SK-N-SH (cell line): Measurements from ENCODE around the gene CLSTN2. TPM values are rescaled to one million over a fixed set of nuclear protein-coding genes. Genes with fewer than 3 reads are reported as not detected.

Experiments
- CTCF ChIA-PET: fragments of 300-600, 350-600 bp; formaldehyde crosslinking; extraction: SDS; loops from one replicate; lab custom pipeline; 2021; lab: Yijun Ruan, JAX
- POLR2A ChIA-PET: fragments of 350-600 bp; sonication (Branson Sonifier 250); formaldehyde crosslinking; extraction: SDS; loops from one replicate; lab custom pipeline; 2020; ENCODE audit warnings: antibody characterized with exemption, inconsistent platforms; lab: Yijun Ruan, JAX
- DNase-seq: peaks from one replicate; pipeline ENCODE4 v3.0.0; 2012
- H2AFZ ChIP-seq: fragments of 200-600 bp; sonication (generic); 2 replicates; pipeline ENCODE4 v1.8.1; 2016; ENCODE audit warnings: antibody characterized with exemption, mild to moderate bottlenecking, low read depth
- H3F3A ChIP-seq: fragments of 200-600 bp; sonication (generic); replicated peaks from 2 replicates; pipeline ENCODE3; 2016; ENCODE audit warnings: antibody characterized with exemption, mild to moderate bottlenecking; ENCODE audit not compliant: insufficient read depth
- H3K27ac ChIP-seq, 2 experiments: fragments of 200-500 bp in 1 of 2; fragments of 200-600 bp in 1 of 2; sonication (Bioruptor generic) in 1 of 2; sonication (generic), shearing (Covaris generic) in 1 of 2; 2 replicates each; pipeline versions ENCODE4 v1.5.1 to v1.6.1; 2014 to 2016; ENCODE audit warnings: low read depth in 2 of 2, inconsistent platforms in 1 of 2, low read length in 1 of 2, mild to moderate bottlenecking in 1 of 2, mixed read lengths in 1 of 2
- H3K27me3 ChIP-seq: fragments of 200-600 bp; sonication (generic), shearing (Covaris generic); 2 replicates; pipeline ENCODE4 v1.6.1; 2016; ENCODE audit warnings: mixed run types; ENCODE audit not compliant: insufficient read depth
- H3K36me3 ChIP-seq, 2 experiments: fragments of 200-500 bp in 1 of 2; fragments of 200-600 bp in 1 of 2; sonication (Bioruptor generic) in 1 of 2; sonication (generic) in 1 of 2; replicated peaks in 1 of 2; 2 replicates each; pipeline versions ENCODE3 to v1.5.1; 2014 to 2016; ENCODE audit warnings: low read length in 1 of 2, mild to moderate bottlenecking in 1 of 2; ENCODE audit not compliant: insufficient read depth in 2 of 2, control insufficient read depth in 1 of 2
- H3K4me1 ChIP-seq, 2 experiments: fragments of 200-500 bp in 1 of 2; fragments of 200-600 bp in 1 of 2; sonication (Bioruptor generic) in 1 of 2; sonication (generic), shearing (Covaris generic) in 1 of 2; 2 replicates each; pipeline versions ENCODE4 v1.5.1 to v1.6.1; 2014 to 2016; ENCODE audit warnings: low read depth in 1 of 2, low read length in 1 of 2, mixed run types in 1 of 2; ENCODE audit not compliant: insufficient read depth in 2 of 2, control insufficient read depth in 1 of 2
- H3K4me2 ChIP-seq: fragments of 200-600 bp; sonication (generic), shearing (Covaris generic); 2 replicates; pipeline ENCODE4 v1.6.1; 2017; ENCODE audit warnings: mixed run types
- H3K4me3 ChIP-seq, 2 experiments: fragments of 200-500 bp in 1 of 2; fragments of 200-600 bp in 1 of 2; sonication (Bioruptor generic) in 1 of 2; sonication (generic), shearing (Covaris generic) in 1 of 2; 2 replicates each; pipeline versions ENCODE4 v1.5.1 to v1.8.1; 2014 to 2016; ENCODE audit warnings: low read depth in 2 of 2, inconsistent platforms in 1 of 2, low read length in 1 of 2, mild to moderate bottlenecking in 1 of 2, mixed read lengths in 1 of 2, moderate library complexity in 1 of 2
- H3K79me2 ChIP-seq: fragments of 200-600 bp; sonication (generic); 2 replicates; pipeline ENCODE4 v1.8.1; 2017; ENCODE audit warnings: mild to moderate bottlenecking; ENCODE audit not compliant: insufficient read depth
- H3K9ac ChIP-seq: fragments of 200-600 bp; sonication (generic); 2 replicates; pipeline ENCODE4 v1.6.1; 2017; ENCODE audit warnings: mixed run types
- H3K9me2 ChIP-seq: fragments of 200-600 bp; sonication (generic); 2 replicates; pipeline ENCODE4 v1.6.1; 2017; ENCODE audit warnings: mixed run types
- H3K9me3 ChIP-seq: fragments of 200-600 bp; sonication (generic); 2 replicates; pipeline ENCODE4 v1.6.1; 2017; ENCODE audit warnings: mixed run types, mild to moderate bottlenecking, moderate library complexity
- H4K20me1 ChIP-seq: fragments of 200-600 bp; sonication (generic); 2 replicates; pipeline ENCODE4 v1.6.1; 2017; ENCODE audit warnings: mild to moderate bottlenecking, mixed run types; ENCODE audit not compliant: insufficient read depth
- CTCF ChIP-seq: fragments of 200-600 bp; sonication (generic); IDR thresholded peaks from 2 replicates; pipeline ENCODE4 v1.6.1; 2017; ENCODE audit warnings: antibody characterized with exemption, mild to moderate bottlenecking, moderate library complexity
- EZH2phosphoT487 ChIP-seq: fragments of 200-600 bp; sonication (generic); IDR thresholded peaks from 2 replicates; pipeline ENCODE4 v1.6.1; 2017; ENCODE audit warnings: low read depth, mixed run types, mild to moderate bottlenecking, antibody characterized with exemption, moderate library complexity, borderline replicate concordance
- FOXJ3 ChIP-seq: sonication (generic); formaldehyde crosslinking; IDR thresholded peaks from 2 replicates; pipeline ENCODE4 v1.5.1; 2020; ENCODE audit warnings: mild to moderate bottlenecking, missing genetic modification reagents
- FOXM1 ChIP-seq: IDR thresholded peaks from 2 replicates; pipeline ENCODE4 v1.4.0; 2012; ENCODE audit warnings: low read depth, mild to moderate bottlenecking
- GABPA ChIP-seq: IDR thresholded peaks from 2 replicates; pipeline ENCODE4 v1.4.0; 2012; ENCODE audit warnings: low read depth, mild to moderate bottlenecking
- MEF2A ChIP-seq: IDR thresholded peaks from 2 replicates; pipeline ENCODE4 v1.4.0; 2012; ENCODE audit warnings: low read depth, borderline replicate concordance
- NFIC ChIP-seq: IDR thresholded peaks from 2 replicates; pipeline ENCODE4 v1.4.0; 2012; ENCODE audit warnings: borderline replicate concordance
- PBX3 ChIP-seq: IDR thresholded peaks from 2 replicates; pipeline ENCODE4; 2012
- POLR2AphosphoS5 ChIP-seq: IDR thresholded peaks from 2 replicates; pipeline ENCODE4 v1.6.1; 2012; ENCODE audit warnings: low read depth, low read length
- RAD21 ChIP-seq: IDR thresholded peaks from 2 replicates; pipeline ENCODE4 v1.6.1; 2012; ENCODE audit warnings: mild to moderate bottlenecking, low read length
- RCOR1 ChIP-seq: fragments of 150-350 bp; IDR thresholded peaks from 2 replicates; pipeline ENCODE4 v1.6.1; 2017; ENCODE audit warnings: antibody characterized with exemption, low read length
- RFX5 ChIP-seq: IDR thresholded peaks from 2 replicates; pipeline ENCODE4 v1.6.1; 2012; ENCODE audit warnings: mild to moderate bottlenecking, improper control_type of control experiment, low read length
- SIN3A ChIP-seq: IDR thresholded peaks from 2 replicates; pipeline ENCODE4 v1.6.1; 2012; ENCODE audit warnings: low read depth, mild to moderate bottlenecking, low read length, moderate library complexity, borderline replicate concordance
- SMC3 ChIP-seq: IDR thresholded peaks from 2 replicates; pipeline ENCODE4 v1.6.1; 2012; ENCODE audit warnings: low read depth, low read length, improper control_type of control experiment
- TAF1 ChIP-seq: IDR thresholded peaks from 2 replicates; pipeline ENCODE4 v1.6.1; 2012; ENCODE audit warnings: low read depth, mild to moderate bottlenecking, low read length, moderate library complexity, borderline replicate concordance
- TEAD4 ChIP-seq: IDR thresholded peaks from 2 replicates; pipeline ENCODE4 v1.4.0; 2012; ENCODE audit warnings: mild to moderate bottlenecking, borderline replicate concordance; ENCODE audit not compliant: insufficient read depth
- YY1 ChIP-seq: IDR thresholded peaks from 2 replicates; pipeline ENCODE4 v1.4.0; 2012; ENCODE audit warnings: low read depth, mild to moderate bottlenecking
- WGBS: methylation state at CpG from one replicate; pipeline ENCODE4 v1.1.6; 2017; ENCODE audit warnings: low lambda C conversion rate; 5-methylcytosine and 5-hydroxymethylcytosine counted together
- polyA plus RNA-seq, 3 experiments: library from polyadenylated mRNA; depleted of rRNA; stranded (reverse); fragments of >200 nt; gene quantifications; 2 replicates each; pipeline ENCODE4 v1.2.3, GENCODE V29; 2012

Gene CLSTN2
- polyA plus RNA-seq, 1 of the 3 experiments (the other 2 are of a cell fraction) = 0.02 TPM

GRCh38 chr3:140223631-140224030 is 288.6 kb downstream of the CLSTN2 start (continued):
- TF ChIP-seq TAF1 = no peak
- TF ChIP-seq, all 33 proteins: peak for 0

- ChIA-PET CTCF (interaction anchor here (0.7 kb wide), 1 partner anchor 21 kb away, joined by 3 read pairs; no protein-coding TSS in a partner anchor), POLR2A (no interaction called here)
- no peaks in the 10 kb centered on the region for H3F3A ChIP-seq
- H3K9me3 ChIP-seq = no peaks in the 10 kb centered on the region
- no peak overlapping the region for H3K4me2 ChIP-seq
- no peak overlapping the region for H3K9ac ChIP-seq
- no peak overlapping the region for H3K4me3 ChIP-seq
- no peaks in the 10 kb centered on the region for H3K79me2 ChIP-seq
- no peak overlapping the region for H3K27ac ChIP-seq
- no peaks in the 10 kb centered on the region for H3K36me3 ChIP-seq
- H3K4me1 ChIP-seq = no peaks in the 10 kb centered on the region; a peak in 1 of 4 replicates
- 22% methylated on average over 1 of the region's 1 CpG for WGBS
- no peak for DNase-seq
- H4K20me1 ChIP-seq = no peaks in the 10 kb centered on the region
- no peak overlapping the region for H2AFZ ChIP-seq
- TF ChIP-seq EZH2phosphoT487 = no peak
- TF ChIP-seq SMC3 = no peak
- TF ChIP-seq NFIC = no peak
- TF ChIP-seq POLR2AphosphoS5 = no peak
- TF ChIP-seq CTCF = no peak
- TF ChIP-seq YY1 = no peak
- TF ChIP-seq, all 33 proteins: peak for 0
- Histone ChIP-seq H3K9me2 (no peaks in the 10 kb centered on the region), H3K27me3 (no peaks in the 10 kb centered on the region)
Measured at GRCh38 chr3:140224307-140224706, 289.3 kb downstream of the CLSTN2 start.

- no peaks in the 10 kb centered on the region for H4K20me1 ChIP-seq
- no peaks in the 10 kb centered on the region for H3K9me3 ChIP-seq
- no peak overlapping the region for H3K4me3 ChIP-seq
- CTCF ChIA-PET = interaction anchor here (0.6 to 0.8 kb wide), 2 partner anchors 8 to 228 kb away, joined by 3 to 4 read pairs; no protein-coding TSS in a partner anchor
- H3K27me3 ChIP-seq = no peaks in the 10 kb centered on the region
- TF ChIP-seq RAD21 (no peak), YY1 (no peak), PBX3 (no peak), RFX5 (no peak), TEAD4 (no peak), GABPA (no peak), FOXM1 (no peak), POLR2AphosphoS5 (no peak), SIN3A (no peak), RCOR1 (no peak), CTCF (no peak), MEF2A (no peak), FOXJ3 (CRISPR knock-in tag) (no peak), EZH2phosphoT487 (no peak)
- TF ChIP-seq, all 33 proteins: peak for 0
- no peaks in the 10 kb centered on the region for H3K79me2 ChIP-seq
- DNase-seq = no peak
- no peaks in the 10 kb centered on the region for H3K9me2 ChIP-seq
- no peaks in the 10 kb centered on the region; a peak in 1 of 4 replicates for H3K4me1 ChIP-seq
- no peak overlapping the region for H3K9ac ChIP-seq
- no peak overlapping the region for H3K4me2 ChIP-seq
- H3K27ac ChIP-seq = no peak overlapping the region
- H3K36me3 ChIP-seq = no peaks in the 10 kb centered on the region
- H2AFZ ChIP-seq = no peak overlapping the region
- POLR2A ChIA-PET = no interaction called here
- H3F3A ChIP-seq = no peaks in the 10 kb centered on the region
Measured at GRCh38 chr3:140225996-140226395, 291.0 kb downstream of the CLSTN2 start.
